ENCODE data around the gene CHD9NB. TPM values are rescaled to one million over a fixed set of nuclear protein-coding genes. Genes with fewer than 3 reads are reported as not detected.

The CHD9NB gene
- total and polyA plus RNA-seq, 2 of the 4 experiments (the other 2 are of a cell fraction): 0.94 to 1.1 TPM

- Histone ChIP-seq H2BK20ac (ENCODE audit: low read depth, low read length) (no peak overlapping the region), H3K36me3 (ENCODE audit: control insufficient read depth, insufficient read depth, low read length) (no peaks in the 10 kb centered on the region), H2BK15ac (ENCODE audit: low read depth, low read length) (no peak overlapping the region), H3K27ac (ENCODE audit: insufficient read depth, low read length) (no peak overlapping the region), H3K14ac (replicated peaks; ENCODE audit: low read depth, low read length) (no peak overlapping the region), H3K4me2 (ENCODE audit: low read depth, low read length) (no peak overlapping the region), H3K9me3 (ENCODE audit: control insufficient read depth, insufficient read depth, low read length) (no peaks in the 10 kb centered on the region), H2BK120ac (ENCODE audit: low read depth, low read length) (no peak overlapping the region), H4K20me1 (ENCODE audit: insufficient read depth, low read length) (no peaks in the 10 kb centered on the region), H3K4ac (ENCODE audit: low read depth, low read length) (no peak overlapping the region), H2AK5ac (ENCODE audit: low read depth, low read length) (no peak overlapping the region), H3K9ac (ENCODE audit: low read depth, low read length) (no peak overlapping the region), H2AK9ac (replicated peaks; ENCODE audit: low read depth, low read length, poor library complexity) (no peak overlapping the region), H3K4me1 (ENCODE audit: control insufficient read depth, insufficient read depth, low read length) (no peaks in the 10 kb centered on the region), H3K9me1 (ENCODE audit: insufficient read depth, low read length) (no peaks in the 10 kb centered on the region), H3K27me3 (ENCODE audit: control insufficient read depth, insufficient read depth, low read length) (no peaks in the 10 kb centered on the region), H2BK5ac (ENCODE audit: low read depth, low read length, poor library complexity, severe bottlenecking) (no peak overlapping the region), H3K23ac (ENCODE audit: low read depth, low read length) (no peak overlapping the region), H3K18ac (ENCODE audit: low read depth, low read length) (no peak overlapping the region), H4K91ac (ENCODE audit: insufficient read depth, low read depth, low read length) (no peak overlapping the region), H2AFZ (replicated peaks; ENCODE audit: low read length, poor library complexity) (no peak overlapping the region), H3K4me3 (ENCODE audit: insufficient read depth, low read depth, low read length) (no peak overlapping the region), H3K79me1 (ENCODE audit: low read depth in 1 of 2, low read length in 2 of 2) (no peaks in the 10 kb centered on the region), H4K5ac (ENCODE audit: low read depth, low read length) (no peak overlapping the region), H3K56ac (ENCODE audit: extremely low read depth, insufficient read depth, low read length) (no peak overlapping the region), H4K8ac (ENCODE audit: low read depth in 2 of 2, low read length in 2 of 2) (no peak overlapping the region)
- no peak for TF ChIP-seq MAFK (IDR thresholded peaks at IDR 0.05; ENCODE audit: low read depth, low read length)
- no peak for TF ChIP-seq FOS (IDR thresholded peaks at IDR 0.05; ENCODE audit: low read depth, low read length)
- TF ChIP-seq, protein P1, sequence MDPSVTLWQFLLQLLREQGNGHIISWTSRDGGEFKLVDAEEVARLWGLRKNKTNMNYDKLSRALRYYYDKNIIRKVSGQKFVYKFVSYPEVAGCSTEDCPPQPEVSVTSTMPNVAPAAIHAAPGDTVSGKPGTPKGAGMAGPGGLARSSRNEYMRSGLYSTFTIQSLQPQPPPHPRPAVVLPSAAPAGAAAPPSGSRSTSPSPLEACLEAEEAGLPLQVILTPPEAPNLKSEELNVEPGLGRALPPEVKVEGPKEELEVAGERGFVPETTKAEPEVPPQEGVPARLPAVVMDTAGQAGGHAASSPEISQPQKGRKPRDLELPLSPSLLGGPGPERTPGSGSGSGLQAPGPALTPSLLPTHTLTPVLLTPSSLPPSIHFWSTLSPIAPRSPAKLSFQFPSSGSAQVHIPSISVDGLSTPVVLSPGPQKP (IDR thresholded peaks at IDR 0.05; ENCODE audit: borderline replicate concordance, low read depth, low read length): no peak
- TF ChIP-seq RCOR1 (IDR thresholded peaks at IDR 0.05; ENCODE audit: insufficient replicate concordance, low read length): no peak
- TF ChIP-seq CEBPB (IDR thresholded peaks at IDR 0.05; ENCODE audit: low read depth, low read length): no peak
- TF ChIP-seq, protein P2, sequence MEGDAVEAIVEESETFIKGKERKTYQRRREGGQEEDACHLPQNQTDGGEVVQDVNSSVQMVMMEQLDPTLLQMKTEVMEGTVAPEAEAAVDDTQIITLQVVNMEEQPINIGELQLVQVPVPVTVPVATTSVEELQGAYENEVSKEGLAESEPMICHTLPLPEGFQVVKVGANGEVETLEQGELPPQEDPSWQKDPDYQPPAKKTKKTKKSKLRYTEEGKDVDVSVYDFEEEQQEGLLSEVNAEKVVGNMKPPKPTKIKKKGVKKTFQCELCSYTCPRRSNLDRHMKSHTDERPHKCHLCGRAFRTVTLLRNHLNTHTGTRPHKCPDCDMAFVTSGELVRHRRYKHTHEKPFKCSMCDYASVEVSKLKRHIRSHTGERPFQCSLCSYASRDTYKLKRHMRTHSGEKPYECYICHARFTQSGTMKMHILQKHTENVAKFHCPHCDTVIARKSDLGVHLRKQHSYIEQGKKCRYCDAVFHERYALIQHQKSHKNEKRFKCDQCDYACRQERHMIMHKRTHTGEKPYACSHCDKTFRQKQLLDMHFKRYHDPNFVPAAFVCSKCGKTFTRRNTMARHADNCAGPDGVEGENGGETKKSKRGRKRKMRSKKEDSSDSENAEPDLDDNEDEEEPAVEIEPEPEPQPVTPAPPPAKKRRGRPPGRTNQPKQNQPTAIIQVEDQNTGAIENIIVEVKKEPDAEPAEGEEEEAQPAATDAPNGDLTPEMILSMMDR (conservative IDR thresholded peaks at IDR 0.05; ENCODE audit: low read depth, low read length): no peak
- no peak for TF ChIP-seq MAZ (IDR thresholded peaks at IDR 0.05; ENCODE audit: borderline replicate concordance, low read depth, low read length)
- no peak for TF ChIP-seq CHD1 (IDR thresholded peaks at IDR 0.05; ENCODE audit: low read depth, low read length)
- no CpG with 5 or more reads among the region's 5 CpGs for WGBS, 2 experiments (ENCODE audit: extremely low coverage in 2 of 2, insufficient read length in 1 of 2)
- CTCF ChIA-PET: no interaction called here
- ATAC-seq (ENCODE audit: low read depth): no peak
- no peak for DNase-seq
- in situ Hi-C loops (cut with MboI; ENCODE audit: low sequenced_read_pairs): no loop called here
- intact Hi-C loops (cut with micrococcal nuclease): no loop called here
- POLR2A ChIA-PET (ENCODE audit: unreplicated experiment): no interaction called here
- BruUV-seq (replicated peaks): no TSS peak
- dilution Hi-C loops (cut with HindIII; ENCODE audit: low sequenced_read_pairs, unreplicated experiment): no loop called here
These were observed 57.8 kb downstream of the CHD9NB start for GRCh38 chr16:52994942-52995341.

All from IMR-90 (cell line).